ENCODE measurements around the gene PELI2.
"Not testable (repeated sequence)": the region's sequence is repeated elsewhere in the genome, so short reads cannot be mapped to it uniquely, and the experiment has no call there.

The PELI2 gene

GRCh38 chr14:56144176-56144575, 26.0 kb downstream of the PELI2 start:
- DNase-seq = no peak

GRCh38 chr14:56145181-56145769, 27.1 kb downstream of the PELI2 start:
- no peak for DNase-seq

- DNase-seq = no peak
Observed at GRCh38 chr14:56145965-56146364, 27.8 kb downstream of the PELI2 start.

GRCh38 chr14:56147449-56147848, 29.2 kb downstream of the PELI2 start:
- DNase-seq = no peak

- no peak for DNase-seq
Observed at GRCh38 chr14:56147986-56148901, 30.0 kb downstream of the PELI2 start.

GRCh38 chr14:56149151-56149550, 30.9 kb downstream of the PELI2 start:
- DNase-seq = no peak

- DNase-seq = no peak
Observed at GRCh38 chr14:56149995-56150394, 31.8 kb downstream of the PELI2 start.

- DNase-seq = no peak
Observed at GRCh38 chr14:56150645-56151345, 32.6 kb downstream of the PELI2 start.

- no peak for DNase-seq
Observed at GRCh38 chr14:56152221-56152620, 34.0 kb downstream of the PELI2 start.

GRCh38 chr14:56153267-56153666, 35.1 kb downstream of the PELI2 start:
- no peak for DNase-seq

GRCh38 chr14:56154321-56154720, 36.1 kb downstream of the PELI2 start:
- DNase-seq = no peak

GRCh38 chr14:56156096-56156495, 37.9 kb downstream of the PELI2 start:
- DNase-seq = no peak

GRCh38 chr14:56159066-56159465, 40.9 kb downstream of the PELI2 start:
- no peak for DNase-seq

- no peak for DNase-seq
Observed at GRCh38 chr14:56160088-56160487, 41.9 kb downstream of the PELI2 start.

GRCh38 chr14:56161658-56162057, 43.4 kb downstream of the PELI2 start:
- DNase-seq = no peak

- DNase-seq = no peak
Observed at GRCh38 chr14:56162476-56162875, 44.3 kb downstream of the PELI2 start.

GRCh38 chr14:56166579-56166978, 48.4 kb downstream of the PELI2 start:
- not testable (repeated sequence) for DNase-seq

GRCh38 chr14:56168007-56168616, 49.9 kb downstream of the PELI2 start:
- DNase-seq = no peak

- DNase-seq = no peak
Observed at GRCh38 chr14:56170028-56170427, 51.8 kb downstream of the PELI2 start.

GRCh38 chr14:56170877-56171422, 52.7 kb downstream of the PELI2 start:
- no peak for DNase-seq

- no peak for DNase-seq
Observed at GRCh38 chr14:56172074-56172473, 53.9 kb downstream of the PELI2 start.

- DNase-seq = no peak
Observed at GRCh38 chr14:56172571-56172971, 54.4 kb downstream of the PELI2 start.

GRCh38 chr14:56173365-56173922, 55.2 kb downstream of the PELI2 start:
- no peak for DNase-seq

Measured in activated CD8-positive, alpha-beta memory T cell treated with anti-CD3 and anti-CD28 coated beads, Interleukin-2, amount 50 U/mL, for 48 hours (primary cell).